ENCODE data around the gene CPED1. TPM values are rescaled to one million over a fixed set of nuclear protein-coding genes. Genes with fewer than 3 reads are reported as not detected.

The CPED1 gene
- total and polyA plus RNA-seq, 10 of the 15 experiments (the other 5 are each of a cell fraction or from before 2014, with no cell fraction given): 0.01 to 0.77 (median 0.10) TPM; not detected in 1

DNA sequence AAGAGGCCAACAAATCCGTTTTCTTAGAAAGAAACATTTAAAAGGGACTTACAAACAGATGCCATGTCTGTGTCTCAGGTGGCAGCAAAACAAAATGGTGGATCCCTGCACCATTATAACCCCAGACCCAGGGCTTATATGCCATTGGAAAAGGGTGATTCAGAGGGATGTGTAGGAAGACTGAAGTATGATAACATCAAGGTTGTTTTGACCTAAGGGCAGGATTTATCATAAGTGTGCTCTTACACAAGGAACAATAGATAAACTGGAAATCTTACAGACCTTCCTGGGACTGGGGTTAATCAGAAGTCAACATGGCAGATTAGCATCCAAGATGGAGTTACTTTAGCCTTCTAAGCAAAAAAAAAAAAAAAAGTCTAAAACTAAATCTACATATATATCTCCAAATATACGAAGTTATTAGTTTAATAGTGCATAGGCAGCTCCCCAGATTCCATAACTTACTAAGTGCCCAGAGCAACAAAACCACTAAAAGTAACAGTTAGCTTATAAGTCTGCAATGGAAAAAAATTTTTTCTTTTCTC, 306.0 kb downstream of the CPED1 start:
- DNase-seq (ENCODE audit: low read depth, low spot score): no peak
- no peaks in the 10 kb centered on the region for H4K20me1 ChIP-seq (ENCODE audit: control insufficient read depth, insufficient read depth)
- H2AFZ ChIP-seq (ENCODE audit: control insufficient read depth, low read depth, low read length): no peak overlapping the region
- no peaks in the 10 kb centered on the region for H3K4me1 ChIP-seq (ENCODE audit: control insufficient read depth, insufficient read depth, low read length)
- POLR2A ChIA-PET: no interaction called here
- WGBS (ENCODE audit: insufficient coverage, insufficient replicate concordance, low lambda C conversion rate, missing lambda C conversion rate): 0% methylated on average over 2 of the region's 2 CpGs
- no TSS peak for BruUV-seq (replicated peaks)
- intact Hi-C loops (cut with micrococcal nuclease; ENCODE audit: unreplicated experiment): no loop called here
- RAD21 ChIA-PET (ENCODE audit: unreplicated experiment): no interaction called here
- no peak for FAIRE-seq
- ATAC-seq: no peak
- no peak overlapping the region for H3K4me2 ChIP-seq (ENCODE audit: control insufficient read depth, insufficient read depth)
- CTCF ChIA-PET: interaction anchor here (0.6 to 1.3 kb wide), 4 partner anchors 12 to 168 kb away, joined by 3 to 4 read pairs (median 4); no protein-coding TSS in a partner anchor
- in situ Hi-C loops (cut with MboI): no loop called here
- TF ChIP-seq BHLHE40 (IDR thresholded peaks at IDR 0.05; ENCODE audit: borderline replicate concordance in 1 of 2, low read depth in 2 of 2, low read length in 1 of 2) (no peak), SIN3A (IDR thresholded peaks at IDR 0.05; ENCODE audit: low read depth, low read length) (no peak), RAD21 (IDR thresholded peaks at IDR 0.05; ENCODE audit: insufficient read depth, low read depth, low read length) (no peak), NR2F1 (conservative IDR thresholded peaks at IDR 0.05) (no peak), ZNF274 (IDR thresholded peaks at IDR 0.05; ENCODE audit: insufficient read depth, insufficient read length) (no peak)
- no peak overlapping the region for H3K27ac ChIP-seq (ENCODE audit: control insufficient read depth, insufficient read depth)
- H3K36me3 ChIP-seq (ENCODE audit: control insufficient read depth in 2 of 2, insufficient read depth in 2 of 2, low read length in 1 of 2): no peaks in the 10 kb centered on the region
- no peak overlapping the region for H3K4me3 ChIP-seq
- H3K27me3 ChIP-seq (replicated peaks in 1 of 2; ENCODE audit: control insufficient read depth in 2 of 2, insufficient read depth in 2 of 2, low read length in 1 of 2): no peaks in the 10 kb centered on the region
- H3K9me3 ChIP-seq (replicated peaks; ENCODE audit: control insufficient read depth, insufficient read depth, low read length): no peaks in the 10 kb centered on the region; the same call in 2 of the 3 replicates
- no peaks in the 10 kb centered on the region for H3K79me2 ChIP-seq (ENCODE audit: control insufficient read depth, insufficient read depth, low read length)
- no peak overlapping the region for H3K9ac ChIP-seq (ENCODE audit: control insufficient read depth, insufficient read depth, low read length)
- SMC1A ChIA-PET (ENCODE audit: uncharacterized antibody, unreplicated experiment): interaction anchor here (0.6 to 3.3 kb wide), 7 partner anchors 12 to 198 kb away, joined by 3 to 17 read pairs (median 4); no protein-coding TSS in a partner anchor

DNA sequence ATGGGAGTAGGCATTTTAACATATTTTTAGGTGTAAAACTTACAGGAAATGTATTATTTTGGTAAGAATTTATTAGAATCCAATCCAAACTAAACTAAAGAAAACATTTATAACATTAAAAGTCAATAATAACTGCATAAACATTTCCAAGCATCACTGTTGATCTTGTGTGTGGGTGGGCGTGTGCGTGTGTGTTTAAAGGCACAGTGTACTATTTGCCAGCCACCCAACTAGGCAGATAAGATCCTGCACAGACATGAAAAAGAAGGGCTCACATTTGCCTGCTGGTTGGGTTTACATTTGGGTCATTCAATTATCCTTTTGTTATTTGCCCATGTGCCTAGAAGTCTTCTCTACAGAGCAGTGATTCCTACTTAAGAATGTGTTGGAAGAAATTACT, 309.3 kb downstream of the CPED1 start:
- Histone ChIP-seq H4K20me1 (ENCODE audit: control insufficient read depth, insufficient read depth) (no peaks in the 10 kb centered on the region), H3K9ac (ENCODE audit: control insufficient read depth, insufficient read depth, low read length) (no peak overlapping the region), H3K9me3 (replicated peaks; ENCODE audit: control insufficient read depth, insufficient read depth, low read length) (no peaks in the 10 kb centered on the region; the same call in 2 of the 3 replicates), H3K27ac (ENCODE audit: control insufficient read depth, insufficient read depth) (no peak overlapping the region), H3K4me1 (ENCODE audit: control insufficient read depth, insufficient read depth, low read length) (peaks cover 8% of the 10 kb centered on the region), H2AFZ (ENCODE audit: control insufficient read depth, low read depth, low read length) (no peak overlapping the region), H3K4me2 (ENCODE audit: control insufficient read depth, insufficient read depth) (no peak overlapping the region), H3K79me2 (ENCODE audit: control insufficient read depth, insufficient read depth, low read length) (no peaks in the 10 kb centered on the region), H3K27me3 (replicated peaks in 1 of 2; ENCODE audit: control insufficient read depth in 2 of 2, insufficient read depth in 2 of 2, low read length in 1 of 2) (no peaks in the 10 kb centered on the region), H3K4me3 (no peak overlapping the region), H3K36me3 (ENCODE audit: control insufficient read depth in 2 of 2, insufficient read depth in 2 of 2, low read length in 1 of 2) (no peaks in the 10 kb centered on the region)
- TF ChIP-seq, protein P1, sequence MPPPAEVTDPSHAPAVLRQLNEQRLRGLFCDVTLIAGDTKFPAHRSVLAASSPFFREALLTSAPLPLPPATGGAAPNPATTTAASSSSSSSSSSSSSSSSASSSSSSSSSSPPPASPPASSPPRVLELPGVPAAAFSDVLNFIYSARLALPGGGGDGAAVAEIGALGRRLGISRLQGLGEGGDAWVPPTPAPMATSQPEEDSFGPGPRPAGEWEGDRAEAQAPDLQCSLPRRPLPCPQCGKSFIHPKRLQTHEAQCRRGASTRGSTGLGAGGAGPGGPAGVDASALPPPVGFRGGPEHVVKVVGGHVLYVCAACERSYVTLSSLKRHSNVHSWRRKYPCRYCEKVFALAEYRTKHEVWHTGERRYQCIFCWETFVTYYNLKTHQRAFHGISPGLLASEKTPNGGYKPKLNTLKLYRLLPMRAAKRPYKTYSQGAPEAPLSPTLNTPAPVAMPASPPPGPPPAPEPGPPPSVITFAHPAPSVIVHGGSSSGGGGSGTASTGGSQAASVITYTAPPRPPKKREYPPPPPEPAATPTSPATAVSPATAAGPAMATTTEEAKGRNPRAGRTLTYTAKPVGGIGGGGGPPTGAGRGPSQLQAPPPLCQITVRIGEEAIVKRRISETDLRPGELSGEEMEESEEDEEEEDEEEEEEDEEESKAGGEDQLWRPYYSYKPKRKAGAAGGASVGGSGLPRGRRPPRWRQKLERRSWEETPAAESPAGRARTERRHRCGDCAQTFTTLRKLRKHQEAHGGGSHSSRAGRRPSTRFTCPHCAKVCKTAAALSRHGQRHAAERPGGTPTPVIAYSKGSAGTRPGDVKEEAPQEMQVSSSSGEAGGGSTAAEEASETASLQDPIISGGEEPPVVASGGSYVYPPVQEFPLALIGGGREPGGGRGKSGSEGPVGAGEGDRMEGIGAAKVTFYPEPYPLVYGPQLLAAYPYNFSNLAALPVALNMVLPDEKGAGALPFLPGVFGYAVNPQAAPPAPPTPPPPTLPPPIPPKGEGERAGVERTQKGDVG (CRISPR knock-in tag; IDR thresholded peaks at IDR 0.05): no peak
- TF ChIP-seq BHLHE40 (IDR thresholded peaks at IDR 0.05; ENCODE audit: borderline replicate concordance in 1 of 2, low read depth in 2 of 2, low read length in 1 of 2) (no peak), ZSCAN29 (IDR thresholded peaks at IDR 0.05) (no peak), MYC (IDR thresholded peaks at IDR 0.05; ENCODE audit: insufficient read depth, insufficient read length, insufficient replicate concordance, low read length, severe bottlenecking) (no peak), RBBP5 (conservative IDR thresholded peaks at IDR 0.05) (no peak)
- TF ChIP-seq, protein P2, sequence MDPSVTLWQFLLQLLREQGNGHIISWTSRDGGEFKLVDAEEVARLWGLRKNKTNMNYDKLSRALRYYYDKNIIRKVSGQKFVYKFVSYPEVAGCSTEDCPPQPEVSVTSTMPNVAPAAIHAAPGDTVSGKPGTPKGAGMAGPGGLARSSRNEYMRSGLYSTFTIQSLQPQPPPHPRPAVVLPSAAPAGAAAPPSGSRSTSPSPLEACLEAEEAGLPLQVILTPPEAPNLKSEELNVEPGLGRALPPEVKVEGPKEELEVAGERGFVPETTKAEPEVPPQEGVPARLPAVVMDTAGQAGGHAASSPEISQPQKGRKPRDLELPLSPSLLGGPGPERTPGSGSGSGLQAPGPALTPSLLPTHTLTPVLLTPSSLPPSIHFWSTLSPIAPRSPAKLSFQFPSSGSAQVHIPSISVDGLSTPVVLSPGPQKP (IDR thresholded peaks at IDR 0.05; ENCODE audit: low read depth, low read length): no peak
- TF ChIP-seq, protein P3, sequence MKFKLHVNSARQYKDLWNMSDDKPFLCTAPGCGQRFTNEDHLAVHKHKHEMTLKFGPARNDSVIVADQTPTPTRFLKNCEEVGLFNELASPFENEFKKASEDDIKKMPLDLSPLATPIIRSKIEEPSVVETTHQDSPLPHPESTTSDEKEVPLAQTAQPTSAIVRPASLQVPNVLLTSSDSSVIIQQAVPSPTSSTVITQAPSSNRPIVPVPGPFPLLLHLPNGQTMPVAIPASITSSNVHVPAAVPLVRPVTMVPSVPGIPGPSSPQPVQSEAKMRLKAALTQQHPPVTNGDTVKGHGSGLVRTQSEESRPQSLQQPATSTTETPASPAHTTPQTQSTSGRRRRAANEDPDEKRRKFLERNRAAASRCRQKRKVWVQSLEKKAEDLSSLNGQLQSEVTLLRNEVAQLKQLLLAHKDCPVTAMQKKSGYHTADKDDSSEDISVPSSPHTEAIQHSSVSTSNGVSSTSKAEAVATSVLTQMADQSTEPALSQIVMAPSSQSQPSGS (IDR thresholded peaks at IDR 0.05; ENCODE audit: low read length): no peak
- no TSS peak for BruUV-seq (replicated peaks)
- RAD21 ChIA-PET (ENCODE audit: unreplicated experiment): no interaction called here
- CTCF ChIA-PET: interaction anchor here (0.8 kb wide), 1 partner anchor 24 kb away, joined by 3 read pairs; no protein-coding TSS in a partner anchor
- WGBS (ENCODE audit: insufficient coverage, insufficient replicate concordance, low lambda C conversion rate, missing lambda C conversion rate): 48% methylated on average over 2 of the region's 2 CpGs
- ATAC-seq (no peak), FAIRE-seq (no peak), DNase-seq (ENCODE audit: low read depth, low spot score) (no peak)
- POLR2A ChIA-PET: no interaction called here
- intact Hi-C loops (cut with micrococcal nuclease; ENCODE audit: unreplicated experiment) (no loop called here), in situ Hi-C loops (cut with MboI) (no loop called here)
- SMC1A ChIA-PET (ENCODE audit: uncharacterized antibody, unreplicated experiment): interaction anchor here (1.0 kb wide), 1 partner anchor 77 kb away, joined by 3 read pairs; no protein-coding TSS in a partner anchor
